ENCODE measurements around the gene CDA.

The CDA gene
- 0 reads per million in 4 donors for total RNA-seq

DNA sequence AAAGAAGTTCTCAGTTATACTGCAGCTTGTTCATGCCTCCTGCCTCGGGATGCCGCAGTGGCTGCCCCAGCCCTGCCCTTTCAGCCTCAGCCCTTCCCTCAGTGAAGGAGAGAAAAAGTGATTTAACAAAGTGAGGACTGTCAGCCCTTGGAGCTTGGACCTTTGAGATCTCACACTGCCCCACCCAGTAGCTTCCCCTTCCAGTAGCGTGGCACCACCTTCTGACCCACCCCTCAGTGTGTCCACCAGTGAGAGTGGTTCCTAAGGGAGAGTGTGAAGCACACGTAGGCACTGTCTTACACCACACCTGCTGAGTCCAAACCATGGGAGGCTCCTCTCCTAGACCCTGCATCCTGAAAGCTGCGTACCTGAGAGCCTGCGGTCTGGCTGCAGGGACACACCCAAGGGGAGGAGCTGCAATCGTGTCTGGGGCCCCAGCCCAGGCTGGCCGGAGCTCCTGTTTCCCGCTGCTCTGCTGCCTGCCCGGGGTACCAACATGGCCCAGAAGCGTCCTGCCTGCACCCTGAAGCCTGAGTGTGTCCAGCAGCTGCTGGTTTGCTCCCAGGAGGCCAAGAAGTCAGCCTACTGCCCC lies at the start of gene CDA:
TSS of gene CDA (plus strand) at position 464 of the 592 bp plus-strand sequence. CDS start at position 497, 33 bp downstream.
- no peak for DNase-seq

DNA sequence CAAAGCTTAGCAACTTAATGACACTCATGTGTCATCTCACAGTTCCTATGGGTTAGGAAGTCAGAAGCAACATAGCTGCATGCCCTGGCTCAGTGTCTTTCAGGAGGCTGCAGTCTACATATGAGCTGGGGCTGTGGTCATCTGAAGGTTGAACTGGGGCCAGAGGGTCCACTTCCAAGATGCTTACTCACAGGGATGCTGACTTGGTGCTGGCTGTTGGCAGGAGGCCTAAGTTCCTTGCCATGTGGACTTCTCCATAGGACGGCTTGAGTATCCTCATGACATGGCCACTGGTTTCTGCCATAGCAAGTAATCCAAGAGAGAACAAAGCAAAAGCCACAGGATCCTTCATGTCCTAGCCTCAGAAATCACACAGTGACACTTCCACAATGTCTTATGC lies 48.6 kb upstream of the CDA start:
- no peak for DNase-seq

DNA sequence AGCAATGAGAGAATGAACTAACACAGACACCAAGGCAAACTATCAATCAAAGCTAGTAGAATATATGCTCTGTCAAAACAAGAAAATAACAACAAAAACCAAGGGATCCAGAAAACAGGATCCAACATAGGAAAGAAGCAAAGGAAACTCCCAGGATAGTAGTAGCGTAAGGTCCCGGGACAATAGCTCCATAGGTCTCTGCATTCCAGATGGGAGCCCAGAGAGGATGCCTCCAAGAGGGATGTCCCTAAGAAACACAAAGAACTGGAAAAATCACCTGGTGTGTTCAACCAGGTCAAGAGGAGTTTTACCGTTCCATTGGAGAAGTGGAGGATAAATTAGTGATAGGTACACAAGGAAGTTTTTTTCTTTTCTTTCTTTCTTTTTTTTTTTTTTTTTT lies 42.3 kb upstream of the CDA start:
- DNase-seq = no peak

DNA sequence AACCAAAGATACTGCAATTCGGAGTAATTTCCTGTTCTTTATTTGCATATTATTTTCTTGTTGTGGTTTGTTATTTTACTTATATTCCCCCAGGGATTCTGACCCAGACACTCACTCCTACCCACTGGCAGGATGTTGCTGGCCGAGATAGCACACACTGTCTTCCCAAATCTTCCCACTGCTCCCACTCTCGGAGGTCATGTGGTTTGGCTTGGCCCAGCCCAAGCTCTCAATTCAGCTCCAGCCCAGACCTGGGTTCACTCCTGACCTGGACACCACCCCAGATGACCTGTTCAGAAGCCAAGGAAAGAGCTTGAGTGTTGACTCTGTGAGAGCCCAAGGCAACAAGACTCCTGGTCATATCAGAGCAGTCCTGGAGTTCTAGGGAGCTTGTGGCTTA lies 37.7 kb upstream of the CDA start:
- DNase-seq = no peak

DNA sequence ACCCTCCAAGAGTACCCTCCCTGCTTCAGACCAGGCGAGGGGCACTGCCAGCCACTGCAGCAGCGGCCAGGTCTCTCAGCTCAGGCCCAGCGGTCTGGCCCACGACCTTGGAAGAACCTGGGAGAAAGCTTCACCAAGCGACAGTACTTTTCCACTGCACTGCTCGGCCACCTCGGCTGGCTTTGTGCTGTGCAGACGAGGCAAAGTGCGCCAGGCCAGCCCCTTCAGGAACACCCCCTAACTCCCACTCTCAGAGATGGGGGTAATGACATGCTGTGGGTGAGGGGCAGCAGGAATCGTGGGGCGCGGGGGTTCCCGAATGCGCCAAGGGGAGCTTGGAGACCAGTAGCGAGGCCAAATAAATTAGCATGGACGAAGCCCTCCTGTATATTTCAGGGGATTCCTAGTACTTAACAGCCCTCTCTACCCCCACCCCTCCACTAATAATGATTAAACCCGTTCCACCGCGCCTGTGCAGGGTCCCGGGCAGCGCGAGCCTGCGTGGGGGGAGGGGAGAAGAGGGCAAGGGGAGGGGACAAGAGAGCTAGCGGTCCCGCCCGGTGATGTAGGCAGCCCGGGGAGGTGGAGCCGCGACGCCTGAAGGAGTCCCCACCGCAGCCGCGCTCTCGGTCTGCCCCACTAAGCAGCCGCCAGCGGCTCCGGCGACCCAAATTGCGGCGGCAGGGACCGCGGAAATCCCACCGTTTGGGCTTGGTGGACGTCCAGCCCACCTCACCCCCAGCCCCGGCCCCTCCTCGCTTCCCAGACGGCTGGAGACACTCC lies 36.8 kb upstream of the CDA start, which contains the start of gene FAM43B:
TSS of gene FAM43B (plus strand) at position 629 of the 783 bp plus-strand sequence. CDS start 401 bp downstream, outside the sequence.
- DNase-seq = no peak

DNA sequence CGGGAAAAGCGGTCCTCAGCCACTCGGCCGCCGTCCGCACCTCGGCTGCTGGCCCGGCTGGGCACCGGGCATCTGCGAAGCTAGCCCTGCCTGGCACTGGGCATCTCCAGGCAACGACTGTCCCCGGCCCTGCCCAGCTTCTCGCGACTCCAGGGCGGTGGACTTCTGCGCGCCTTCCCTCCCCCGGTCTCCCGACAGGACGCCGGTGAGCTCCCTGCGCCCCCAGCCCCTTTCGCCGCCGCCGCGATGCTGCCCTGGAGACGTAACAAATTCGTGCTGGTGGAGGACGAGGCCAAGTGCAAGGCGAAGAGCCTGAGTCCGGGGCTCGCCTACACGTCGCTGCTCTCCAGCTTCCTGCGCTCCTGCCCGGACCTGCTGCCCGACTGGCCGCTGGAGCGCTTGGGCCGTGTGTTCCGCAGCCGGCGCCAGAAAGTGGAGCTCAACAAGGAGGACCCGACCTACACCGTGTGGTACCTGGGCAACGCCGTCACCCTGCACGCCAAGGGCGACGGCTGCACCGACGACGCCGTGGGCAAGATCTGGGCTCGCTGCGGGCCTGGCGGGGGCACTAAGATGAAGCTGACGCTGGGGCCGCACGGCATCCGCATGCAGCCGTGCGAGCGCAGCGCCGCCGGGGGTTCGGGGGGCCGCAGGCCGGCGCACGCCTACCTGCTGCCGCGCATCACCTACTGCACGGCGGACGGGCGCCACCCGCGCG lies 36.0 kb upstream of the CDA start:
- DNase-seq = no peak

DNA sequence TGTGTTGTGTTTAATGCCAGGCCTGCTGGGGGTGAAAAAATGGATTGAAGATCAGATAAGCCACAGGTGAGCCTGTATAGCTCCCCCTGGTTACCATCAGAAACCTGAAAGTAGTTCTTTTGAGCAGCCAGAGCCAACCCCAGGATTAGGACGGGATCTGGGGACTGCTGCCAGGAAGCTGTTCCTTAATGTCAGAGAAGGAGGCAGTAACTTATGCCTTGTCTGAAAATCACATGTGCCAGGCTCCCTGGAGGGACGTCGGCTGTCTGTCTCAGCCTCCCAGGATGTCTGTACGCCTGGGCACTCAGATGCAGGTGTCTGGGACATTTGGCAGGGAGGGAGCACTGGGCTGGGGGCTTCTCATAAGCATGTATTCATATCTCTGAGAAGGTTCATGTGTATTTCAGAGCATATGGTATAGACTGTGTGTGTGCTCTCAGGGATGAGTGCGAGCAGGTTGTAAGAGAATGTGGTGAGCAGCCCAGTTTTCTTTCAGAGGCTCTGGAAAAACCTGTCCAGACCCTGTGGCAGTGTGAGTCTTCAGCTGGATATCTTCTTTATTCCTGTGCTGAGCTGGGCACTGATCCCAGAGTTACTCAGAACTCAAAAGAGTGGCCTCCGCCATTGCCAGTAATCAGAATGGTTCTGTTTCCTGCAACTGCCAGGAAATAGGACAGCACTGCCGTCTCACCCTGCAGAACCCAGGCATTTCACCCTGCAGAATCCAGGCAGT lies 33.7 kb upstream of the CDA start:
- no peak for DNase-seq

DNA sequence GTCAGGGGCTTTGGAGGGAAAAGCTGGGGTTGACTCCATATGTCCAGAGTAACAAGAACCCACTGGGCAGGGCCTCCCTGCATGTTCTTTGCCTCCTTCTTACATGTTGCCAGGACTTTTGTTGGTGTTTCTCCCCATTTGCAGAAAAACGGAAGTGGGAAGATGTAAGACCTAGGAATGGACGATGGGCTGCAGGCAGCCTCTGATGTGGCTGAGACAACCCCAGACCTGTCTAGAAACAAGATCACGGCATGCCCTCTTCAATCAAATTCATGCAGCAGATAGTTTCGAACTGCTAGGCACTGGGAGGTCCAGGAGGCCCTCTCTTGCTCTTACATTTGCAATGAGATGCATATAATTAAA lies 33.2 kb upstream of the CDA start:
- DNase-seq = no peak

DNA sequence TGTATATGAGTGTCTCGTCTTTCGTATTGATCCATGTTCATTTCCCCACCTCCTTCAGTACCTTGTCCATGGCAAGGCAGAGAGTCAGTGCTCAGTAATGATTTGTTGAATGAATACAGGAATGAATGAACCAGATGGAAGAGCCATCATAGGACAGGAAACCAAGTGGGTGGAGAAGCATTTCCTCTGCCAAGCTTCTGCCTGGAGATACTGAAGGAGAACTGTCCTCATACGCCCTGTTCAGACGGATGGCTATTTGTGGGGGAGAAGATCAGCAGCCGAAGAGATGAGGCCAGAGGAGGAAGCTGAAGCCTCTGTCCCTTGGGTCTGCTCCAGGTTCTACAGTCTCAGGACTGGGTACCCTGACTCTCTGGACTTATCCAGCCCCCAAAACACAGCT lies 30.7 kb upstream of the CDA start:
- DNase-seq = no peak

DNA sequence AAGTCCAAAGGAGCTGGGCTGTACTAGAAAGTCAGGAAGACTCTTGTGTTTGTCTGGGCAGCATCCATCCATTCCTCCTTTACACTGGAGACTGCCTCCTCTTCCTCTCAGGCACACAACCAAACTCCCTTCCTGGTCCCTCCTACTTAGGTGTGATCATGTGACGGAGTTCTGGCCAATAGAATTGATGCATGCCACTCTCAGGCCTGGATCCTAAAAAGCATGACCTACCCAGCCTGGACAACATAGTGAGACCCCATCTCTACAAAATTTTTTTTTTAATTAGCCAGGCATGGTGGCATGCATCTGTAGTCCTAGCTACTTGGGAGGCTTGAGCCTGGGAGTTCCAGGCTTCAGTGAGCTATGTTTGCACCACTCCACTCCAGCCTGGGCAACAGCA lies 27.9 kb upstream of the CDA start:
- no peak for DNase-seq

DNA sequence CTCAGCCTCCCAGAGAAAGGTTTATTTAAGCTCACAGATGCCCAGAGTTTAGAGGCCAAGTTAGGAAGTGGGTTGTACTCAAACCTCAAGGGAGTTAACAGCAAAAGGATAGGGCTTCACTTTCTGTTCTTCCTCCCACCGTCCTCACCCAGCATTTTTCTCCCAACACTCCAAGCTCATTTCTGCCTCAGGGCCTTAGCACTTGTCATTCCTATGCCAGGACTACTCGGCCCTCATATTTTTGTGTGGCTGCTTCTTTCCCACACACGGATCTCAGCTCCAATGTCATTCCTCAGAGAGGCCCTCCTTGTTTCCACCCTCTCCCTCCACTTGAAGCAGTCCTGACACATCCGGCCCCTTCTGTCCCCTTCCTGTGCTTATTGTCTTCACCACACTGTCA lies 23.7 kb upstream of the CDA start:
- no peak for DNase-seq

DNA sequence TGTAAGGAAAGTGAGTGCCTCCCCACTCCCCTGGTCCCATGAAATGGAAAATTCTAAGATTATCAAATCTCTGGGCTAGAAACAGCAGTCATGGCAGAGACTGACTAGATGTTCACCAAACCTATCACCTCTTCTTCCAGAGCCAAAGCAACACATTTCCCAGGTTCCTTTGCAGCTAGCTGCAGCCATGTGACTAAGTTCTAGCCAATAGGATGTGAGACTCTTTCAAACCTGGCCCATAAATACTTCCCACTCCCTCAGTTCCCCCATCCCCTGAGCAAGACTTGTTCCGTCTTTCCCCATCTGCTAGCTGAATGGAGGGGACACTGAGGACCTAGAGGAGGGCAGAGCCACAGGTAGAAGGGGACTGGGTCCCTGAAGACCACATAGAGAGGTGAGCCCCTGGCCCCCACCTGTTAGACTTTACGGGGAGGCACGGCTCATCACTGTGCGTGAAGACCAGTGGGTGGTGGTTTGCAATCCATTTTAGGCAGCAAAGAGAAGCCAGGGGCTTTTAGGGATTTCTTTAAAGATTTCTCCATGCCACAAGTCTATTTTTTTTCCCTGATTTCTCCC lies 19.3 kb upstream of the CDA start:
- no peak for DNase-seq

DNA sequence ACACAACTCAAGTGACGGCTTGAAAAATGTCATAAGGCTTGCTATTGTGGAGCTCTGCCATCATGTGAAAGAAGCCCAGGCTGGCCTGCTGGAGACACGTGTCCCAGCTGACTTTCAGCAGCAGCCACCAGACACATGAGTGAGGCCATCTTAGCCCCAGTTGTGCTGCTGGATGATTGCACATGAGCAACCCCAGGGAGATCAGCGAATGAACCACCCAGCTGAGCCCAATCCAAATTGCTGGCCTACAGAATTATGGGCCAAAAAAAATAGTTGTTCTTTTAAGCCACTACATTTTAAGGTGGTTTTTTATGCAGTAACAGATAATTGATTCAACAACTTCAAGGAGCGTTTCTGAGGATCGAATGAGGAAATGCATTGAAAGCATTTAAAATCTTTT lies 17.5 kb upstream of the CDA start:
- no peak for DNase-seq

DNA sequence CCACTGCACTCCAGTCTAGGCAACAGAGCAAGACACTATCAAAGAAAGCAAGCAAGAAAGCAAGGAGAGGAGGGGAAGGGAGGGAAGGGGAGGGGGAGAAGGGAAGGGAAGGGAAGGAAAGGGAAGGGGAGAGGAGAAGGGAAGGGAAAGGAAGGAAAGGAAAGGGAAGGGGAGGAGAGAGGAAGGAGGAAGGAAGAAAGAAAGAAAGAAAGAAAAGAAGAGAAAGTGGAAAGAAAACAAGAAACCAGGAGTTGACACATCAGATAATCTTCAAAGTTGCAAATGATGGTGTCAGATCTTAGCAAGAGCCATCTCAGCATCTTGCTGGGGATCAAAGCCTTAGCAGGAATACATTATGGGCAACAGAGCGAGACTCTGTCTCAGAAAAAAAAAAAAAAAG lies 14.9 kb upstream of the CDA start:
- no peak for DNase-seq

DNA sequence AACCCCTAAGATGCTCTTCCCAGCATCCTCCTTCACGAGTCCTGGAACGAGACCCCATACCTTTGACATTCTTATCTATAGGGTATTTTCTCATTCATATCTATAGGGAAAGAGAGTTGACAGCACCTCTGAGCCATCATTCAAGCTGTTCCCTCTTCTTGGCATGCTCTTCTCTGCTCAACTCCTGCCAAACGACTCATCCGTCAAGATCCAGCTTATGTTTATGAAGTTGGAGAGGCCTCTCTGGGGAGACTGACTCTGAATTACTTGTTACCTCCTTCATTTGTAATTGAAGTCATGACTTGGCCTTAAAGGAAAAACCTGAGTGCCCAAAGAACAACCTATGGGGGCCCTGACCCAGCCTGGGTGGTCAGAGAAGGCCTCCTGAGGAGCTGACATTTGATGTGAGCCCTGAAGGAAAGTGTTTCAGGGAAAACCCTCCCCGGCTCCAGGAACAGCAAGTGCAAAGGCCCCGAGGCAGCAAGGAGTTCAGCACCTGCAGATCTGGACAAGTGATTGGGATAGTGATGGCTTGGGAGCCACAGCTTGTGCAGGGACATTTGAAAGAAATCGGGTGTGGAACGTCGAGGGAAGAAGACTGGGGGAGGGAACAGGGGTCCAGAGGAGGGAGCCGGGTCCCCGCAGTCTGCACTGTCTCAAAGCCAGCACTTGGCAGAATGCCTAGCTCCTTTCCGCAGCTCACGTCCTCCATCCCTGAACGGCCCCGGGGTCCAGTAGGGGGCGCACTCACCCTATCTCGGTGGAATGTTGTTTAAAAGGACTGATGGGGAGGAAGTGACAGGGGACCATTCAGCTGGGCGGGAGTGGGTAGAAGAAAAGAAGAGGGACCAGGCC lies 14.0 kb upstream of the CDA start:
- DNase-seq = peak in 3 of 5 donors; percentile 33 to 41 (median 35)

DNA sequence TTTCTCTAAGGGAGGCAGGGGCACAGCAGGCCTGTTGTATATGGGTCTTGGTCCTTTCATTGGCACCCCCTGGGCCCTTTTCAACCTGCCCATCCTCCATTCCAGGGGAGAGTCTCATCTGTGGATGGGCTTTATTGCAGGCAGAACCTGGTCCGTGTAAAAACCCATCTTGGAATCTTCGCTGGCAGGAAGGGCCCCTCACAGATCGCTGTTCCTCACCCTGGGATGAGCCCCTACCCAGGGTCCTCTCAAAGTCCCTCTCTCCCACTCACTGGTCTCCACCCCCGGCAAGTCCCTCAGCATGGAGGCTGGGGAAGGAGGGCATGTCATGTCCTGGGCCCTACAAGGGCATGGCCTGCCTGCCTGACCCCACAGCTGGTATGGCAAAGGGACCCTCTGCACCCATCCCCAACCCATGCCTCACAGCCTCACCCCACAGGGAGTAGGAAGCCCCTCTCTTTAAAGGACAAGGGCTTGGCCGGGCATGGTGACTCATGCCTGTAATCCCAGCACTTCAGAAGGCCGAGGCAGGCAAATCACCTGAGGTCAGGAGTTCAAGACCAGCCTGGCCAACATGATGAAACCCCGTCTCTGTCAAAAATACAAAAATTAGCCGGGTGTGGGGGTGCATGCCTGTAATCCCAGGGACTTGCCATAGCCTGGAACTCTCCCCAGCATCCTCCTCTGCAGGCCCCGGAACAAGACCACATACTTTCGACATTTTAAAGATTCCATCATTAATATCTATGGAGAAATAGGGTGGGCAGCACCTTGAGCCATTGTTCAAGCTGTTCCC lies 13.2 kb upstream of the CDA start:
- DNase-seq = no peak

DNA sequence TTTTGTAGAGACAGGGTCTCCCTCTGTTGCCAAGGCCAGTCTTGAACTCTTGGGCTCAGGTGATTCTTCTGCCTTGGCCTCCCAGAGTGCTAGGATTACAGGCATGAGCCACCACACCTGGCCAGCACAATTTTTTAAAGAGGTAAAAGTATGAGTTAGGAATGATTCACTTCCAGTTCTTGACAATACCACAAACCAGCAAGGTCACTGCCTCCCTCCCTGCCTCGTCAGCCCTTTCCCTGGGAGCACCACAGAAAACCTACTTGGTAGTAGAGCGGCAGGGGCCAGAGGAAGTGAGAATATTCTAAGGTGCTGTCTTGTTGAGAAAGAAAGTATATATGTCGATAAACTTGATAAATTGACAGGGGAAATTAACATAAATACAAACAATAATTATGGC lies 10.8 kb upstream of the CDA start:
- DNase-seq = no peak

DNA sequence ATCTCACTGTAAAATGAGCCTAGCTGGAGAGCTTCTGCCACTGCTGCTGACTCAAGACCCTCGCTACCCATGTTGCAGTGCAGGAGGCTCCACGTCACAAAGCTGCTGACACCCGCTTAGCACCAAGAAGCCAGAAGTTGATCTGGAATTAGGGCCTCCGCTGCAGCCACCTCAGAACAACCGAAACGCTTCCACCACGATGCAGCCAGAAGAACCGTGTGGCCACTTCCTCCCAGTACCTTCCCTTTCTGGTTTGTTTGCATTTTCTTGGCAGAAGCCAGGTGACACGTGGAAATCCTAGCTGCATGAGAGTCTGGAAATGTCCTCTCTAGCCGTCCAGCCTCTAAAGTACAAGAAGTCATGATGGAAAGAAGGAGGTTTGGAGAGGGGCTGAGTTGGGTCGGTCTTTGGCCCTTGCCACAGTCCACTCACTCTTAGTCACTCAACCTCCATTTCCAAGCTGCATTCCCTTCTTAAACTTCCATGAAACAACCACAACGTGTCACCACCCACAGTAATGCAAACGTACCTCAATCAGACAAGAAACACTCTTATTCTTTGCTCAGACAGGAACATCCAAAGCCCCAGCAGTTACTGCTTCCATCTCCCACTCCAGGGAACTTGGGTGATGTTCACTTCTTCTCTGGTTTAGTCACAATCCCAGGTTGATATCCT lies 10.0 kb upstream of the CDA start:
- DNase-seq = no peak

DNA sequence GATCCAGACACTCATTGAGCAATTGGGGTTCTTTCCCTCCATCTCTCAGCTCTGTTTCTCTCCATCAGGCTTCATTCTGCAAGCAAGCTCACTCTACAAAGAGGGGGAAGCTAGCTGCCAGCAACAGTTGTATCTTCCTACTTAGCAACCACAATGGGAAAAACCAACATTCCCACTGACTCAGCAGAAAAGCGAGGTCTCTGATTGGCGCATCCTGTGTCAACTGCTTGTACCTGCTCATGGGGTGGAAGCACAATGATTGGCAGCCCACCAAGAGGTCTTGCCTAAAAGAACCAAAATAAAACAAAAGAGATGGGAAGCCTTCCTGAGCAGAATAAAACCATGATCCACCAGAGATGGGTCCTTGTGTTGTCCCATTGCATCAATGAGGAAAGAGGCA lies 4.0 kb upstream of the CDA start:
- DNase-seq = no peak

DNA sequence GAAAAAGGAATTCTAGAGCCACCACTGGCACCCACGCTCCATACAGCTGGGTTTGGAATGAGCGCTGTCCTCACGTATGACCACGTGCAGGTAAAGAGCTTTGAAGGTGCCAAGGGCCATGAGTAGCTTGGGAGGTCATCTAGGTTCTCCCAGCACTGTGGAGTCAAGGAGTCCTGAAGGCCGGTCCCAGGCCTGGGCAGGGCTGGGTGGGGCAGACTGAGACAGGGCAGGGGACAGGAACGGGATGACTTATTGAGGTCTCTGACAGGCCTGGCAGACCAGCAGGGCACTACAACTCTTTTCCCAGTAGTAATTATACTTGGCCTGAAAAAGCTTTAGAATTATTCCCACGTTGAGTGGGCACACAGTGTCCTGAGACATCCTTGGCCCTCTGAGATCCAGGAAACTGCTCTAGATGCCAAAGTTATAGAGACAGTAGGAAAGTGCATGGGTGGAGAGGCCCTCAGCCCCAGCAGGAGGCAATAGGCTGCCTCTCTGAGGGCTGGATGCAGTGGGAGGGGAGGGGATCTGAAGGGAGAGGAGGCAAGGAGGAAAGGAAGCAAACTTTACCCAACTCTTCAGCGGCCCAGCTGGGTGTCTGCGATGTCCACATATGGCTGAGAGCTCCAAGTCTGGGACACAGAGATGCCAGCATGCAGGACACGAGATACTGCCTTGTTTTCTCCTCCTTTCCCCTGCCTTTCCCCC lies 1.8 kb upstream of the CDA start:
- DNase-seq = no peak
